ENCODE results near the gene SELENON. TPM values are rescaled to one million over a fixed set of nuclear protein-coding genes. Genes with fewer than 3 reads are reported as not detected.

The SELENON gene
- total RNA-seq, 1 experiment from 2014 or later = 90.9 TPM

- Histone ChIP-seq H3K4ac (ENCODE audit: low read depth, low read length) (no peak overlapping the region), H3K56ac (ENCODE audit: insufficient read length, low read depth, low read length) (no peak overlapping the region), H2BK12ac (ENCODE audit: insufficient read length, low read depth, low read length) (no peak overlapping the region), H4K5ac (ENCODE audit: insufficient read length, low read depth, low read length) (no peak overlapping the region), H3T11ph (ENCODE audit: low read length) (no peak overlapping the region), H2BK15ac (ENCODE audit: low read depth, low read length) (no peak overlapping the region), H2BK120ac (ENCODE audit: low read depth, low read length, poor library complexity, severe bottlenecking) (no peak overlapping the region), H2BK20ac (ENCODE audit: low read depth, low read length, poor library complexity, severe bottlenecking) (no peak overlapping the region), H3K27ac (ENCODE audit: insufficient read length, low read depth, low read length) (no peak overlapping the region), H2AK5ac (ENCODE audit: insufficient read length, low read length) (no peak overlapping the region), H4K8ac (replicated peaks; ENCODE audit: insufficient read length, low read depth, low read length) (no peak overlapping the region), H3K4me2 (ENCODE audit: insufficient read depth, insufficient read length, low read length) (no peak overlapping the region), H3K9me3 (ENCODE audit: control insufficient read depth, low read depth, low read length) (no peaks in the 10 kb centered on the region), H3K79me2 (ENCODE audit: insufficient read depth, low read length) (no peaks in the 10 kb centered on the region), H3K23me2 (ENCODE audit: insufficient read length, low read depth, low read length, poor library complexity, severe bottlenecking) (no peaks in the 10 kb centered on the region), H4K91ac (ENCODE audit: insufficient read length, low read depth, low read length) (no peak overlapping the region), H4K20me1 (ENCODE audit: control insufficient read depth, insufficient read depth, insufficient read length) (no peaks in the 10 kb centered on the region), H3K79me1 (ENCODE audit: insufficient read depth, low read depth, low read length, poor library complexity, severe bottlenecking) (no peaks in the 10 kb centered on the region), H3K18ac (ENCODE audit: insufficient read length, low read depth, low read length) (no peak overlapping the region), H2BK5ac (ENCODE audit: insufficient read length, low read length) (no peak overlapping the region), H3K14ac (ENCODE audit: insufficient read depth, low read length) (no peak overlapping the region), H3K23ac (ENCODE audit: insufficient read length, low read depth, low read length) (no peak overlapping the region), H3K27me3 (ENCODE audit: insufficient read depth, low read length) (no peaks in the 10 kb centered on the region), H3K9ac (ENCODE audit: extremely low read depth, insufficient read length, low read length) (no peak overlapping the region), H2AFZ (ENCODE audit: low read length) (no peak overlapping the region), H3K4me1 (ENCODE audit: insufficient read depth, low read length) (peaks cover 6% of the 10 kb centered on the region; the same call in 1 of the 2 replicates)
- no CpG with 5 or more reads among the region's 10 CpGs for WGBS (ENCODE audit: extremely low coverage, insufficient read length, low lambda C conversion rate)
- no peaks in the 10 kb centered on the region; the same call in 1 of the 2 replicates for H3K27me3 Mint-ChIP-seq (ENCODE audit: low read depth)
- TF ChIP-seq CTCF (conservative IDR thresholded peaks at IDR 0.05) = no peak
- H3K36me3 Mint-ChIP-seq (ENCODE audit: insufficient read depth in 1 of 3, low read depth in 3 of 3) = 0 out of 7 replicates have a peak, but pooled peaks cover 0 to 2% (median 0%) of the 10 kb centered on the region in 3 experiments
- DNase-seq = no peak
- no peaks in the 10 kb centered on the region for H3K9me3 Mint-ChIP-seq
- no peak overlapping the region for H3K27ac Mint-ChIP-seq
- peaks cover 38 to 40% of the 10 kb centered on the region in 2 experiments for H3K4me1 Mint-ChIP-seq
- H3K4me3 Mint-ChIP-seq = no peak overlapping the region
Measured at GRCh38 chr1:25785333-25786067, 14.5 kb upstream of the SELENON start.

All from H9 (cell line).